ENCODE data around the gene SLC22A4. TPM values are rescaled to one million over a fixed set of nuclear protein-coding genes. Genes with fewer than 3 reads are reported as not detected.

Gene SLC22A4
- total RNA-seq, 1 experiment from 2014 or later = 3.8 TPM

DNA sequence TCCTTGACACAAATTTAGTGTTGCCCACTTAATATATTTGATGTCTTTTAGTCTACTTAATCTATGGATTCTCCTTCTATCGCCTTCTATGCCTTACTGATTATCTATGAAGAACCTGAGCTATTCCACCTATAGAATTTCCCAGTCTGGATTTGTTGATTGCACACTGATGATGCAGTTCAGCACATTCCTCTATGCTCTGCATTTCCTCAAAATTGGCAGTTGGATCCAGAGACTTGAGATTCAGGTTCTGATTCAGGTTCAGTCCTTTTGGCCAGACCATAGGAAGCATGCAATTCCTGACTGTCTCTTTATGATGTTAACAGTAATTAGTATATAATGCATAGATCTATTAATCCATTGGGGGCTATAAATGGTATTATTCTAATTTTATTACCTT, 89.1 kb downstream of the SLC22A4 start:
- Histone ChIP-seq H3K27me3 (replicated peaks) (no peaks in the 10 kb centered on the region), H3K9me3 (replicated peaks) (0 out of 2 replicates have a peak, but pooled peaks cover 3% of the 10 kb centered on the region), H3K27ac (no peak overlapping the region), H3K4me3 (no peak overlapping the region), H3K36me3 (0 out of 2 replicates have a peak, but pooled peaks cover 3% of the 10 kb centered on the region), H3K4me1 (replicated peaks) (peaks cover 27% of the 10 kb centered on the region)
- DNase-seq (ENCODE audit: low read depth in 1 of 2, low spot score in 2 of 2) = no peak

DNA sequence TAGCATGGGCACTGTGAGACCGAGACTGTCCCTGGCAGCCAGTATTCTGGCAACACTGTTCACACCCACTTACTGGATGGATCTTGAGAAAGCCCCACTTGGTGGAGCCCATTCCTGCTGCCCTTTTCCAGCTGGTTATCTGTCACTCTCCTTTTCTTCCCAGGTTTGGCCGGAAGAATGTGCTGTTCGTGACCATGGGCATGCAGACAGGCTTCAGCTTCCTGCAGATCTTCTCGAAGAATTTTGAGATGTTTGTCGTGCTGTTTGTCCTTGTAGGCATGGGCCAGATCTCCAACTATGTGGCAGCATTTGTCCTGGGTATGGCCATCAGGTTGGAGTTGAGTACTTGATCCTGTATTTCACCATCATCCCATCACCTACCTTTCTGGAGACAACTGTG, 89.8 kb downstream of the SLC22A4 start:
- DNase-seq (ENCODE audit: low read depth in 1 of 2, low spot score in 2 of 2) = peak in 1 of 2 experiments; percentile 37
- H3K36me3 ChIP-seq = 0 out of 2 replicates have a peak, but pooled peaks cover 6% of the 10 kb centered on the region
- 0 out of 2 replicates have a peak, but pooled peaks cover 3% of the 10 kb centered on the region for H3K9me3 ChIP-seq (replicated peaks)
- peaks cover 34% of the 10 kb centered on the region for H3K4me1 ChIP-seq (replicated peaks)
- H3K27me3 ChIP-seq (replicated peaks) = no peaks in the 10 kb centered on the region
- no peak overlapping the region for H3K27ac ChIP-seq
- H3K4me3 ChIP-seq = no peak overlapping the region

DNA sequence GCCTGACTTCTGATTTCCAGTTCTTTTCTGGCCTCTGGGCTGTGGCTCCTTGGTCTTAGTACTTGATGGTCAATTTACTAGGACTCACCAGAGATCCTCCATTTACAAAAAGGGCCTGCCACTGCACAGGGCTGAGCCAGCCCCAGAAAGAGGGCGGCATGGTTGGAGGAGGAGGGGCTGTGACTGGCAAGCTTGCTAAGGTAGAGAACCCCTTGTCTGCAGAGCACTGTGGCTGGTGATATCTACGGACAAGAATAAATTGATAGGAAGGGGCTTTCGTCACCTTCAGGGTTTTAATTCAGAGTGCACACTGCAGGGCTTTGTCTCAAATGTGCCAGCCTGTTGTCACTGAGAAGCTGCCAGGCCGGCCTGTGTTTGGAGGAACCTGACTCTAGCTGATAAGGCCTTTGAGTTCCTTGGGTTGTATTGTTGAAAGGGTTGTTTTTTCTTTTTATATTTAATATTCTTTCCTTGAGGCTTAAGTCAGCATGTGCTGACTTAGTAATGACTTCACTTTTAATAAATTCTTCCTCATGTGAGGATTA, 90.4 kb downstream of the SLC22A4 start:
- Histone ChIP-seq H3K9me3 (replicated peaks) (0 out of 2 replicates have a peak, but pooled peaks cover 3% of the 10 kb centered on the region), H3K27me3 (replicated peaks) (no peaks in the 10 kb centered on the region), H3K36me3 (0 out of 2 replicates have a peak, but pooled peaks cover 6% of the 10 kb centered on the region), H3K4me3 (no peak overlapping the region), H3K4me1 (replicated peaks) (peaks cover 40% of the 10 kb centered on the region), H3K27ac (no peak overlapping the region)
- DNase-seq (ENCODE audit: low read depth in 1 of 2, low spot score in 2 of 2) = peak in 1 of 2 experiments; percentile 38

DNA sequence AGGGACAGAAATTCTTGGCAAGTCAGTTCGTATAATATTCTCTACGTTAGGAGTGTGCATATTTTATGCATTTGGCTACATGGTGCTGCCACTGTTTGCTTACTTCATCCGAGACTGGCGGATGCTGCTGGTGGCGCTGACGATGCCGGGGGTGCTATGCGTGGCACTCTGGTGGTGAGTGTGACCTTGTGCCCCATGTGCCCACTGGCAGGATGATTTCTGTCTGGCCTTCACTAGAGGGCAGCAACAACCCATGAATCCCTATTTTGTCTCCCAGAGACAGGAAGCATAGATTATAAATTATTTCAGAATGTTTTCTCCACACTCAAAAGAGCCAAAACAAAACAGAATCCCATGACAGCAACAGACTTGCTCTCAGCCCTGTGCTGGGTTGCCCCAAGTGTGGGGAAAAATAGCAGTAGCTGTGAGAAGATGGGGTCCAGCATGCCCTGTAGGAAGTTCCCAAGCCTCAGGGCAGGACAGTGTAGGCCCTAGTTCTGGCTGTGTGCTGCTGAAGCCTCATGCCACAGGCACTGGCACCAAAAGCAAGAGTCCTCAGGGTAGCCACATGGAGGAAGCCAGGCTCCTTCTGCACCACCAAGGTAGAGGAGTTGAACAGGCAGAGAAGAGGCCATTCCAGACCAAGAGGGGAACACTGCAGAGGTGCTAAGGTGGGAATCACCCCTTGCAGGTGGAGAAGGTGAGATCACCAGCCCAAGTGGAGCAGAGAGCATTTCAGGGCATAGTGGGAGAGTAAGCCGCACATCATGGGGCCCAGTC, 91.3 kb downstream of the SLC22A4 start:
- H3K27me3 ChIP-seq (replicated peaks) = no peaks in the 10 kb centered on the region
- no peak overlapping the region for H3K4me3 ChIP-seq
- H3K36me3 ChIP-seq = 0 out of 2 replicates have a peak, but pooled peaks cover 6% of the 10 kb centered on the region
- H3K27ac ChIP-seq = no peak overlapping the region
- peaks cover 49% of the 10 kb centered on the region for H3K4me1 ChIP-seq (replicated peaks)
- DNase-seq (ENCODE audit: low read depth in 1 of 2, low spot score in 2 of 2) = peak; percentile 71 to 78
- H3K9me3 ChIP-seq (replicated peaks) = 0 out of 2 replicates have a peak, but pooled peaks cover 3% of the 10 kb centered on the region

DNA sequence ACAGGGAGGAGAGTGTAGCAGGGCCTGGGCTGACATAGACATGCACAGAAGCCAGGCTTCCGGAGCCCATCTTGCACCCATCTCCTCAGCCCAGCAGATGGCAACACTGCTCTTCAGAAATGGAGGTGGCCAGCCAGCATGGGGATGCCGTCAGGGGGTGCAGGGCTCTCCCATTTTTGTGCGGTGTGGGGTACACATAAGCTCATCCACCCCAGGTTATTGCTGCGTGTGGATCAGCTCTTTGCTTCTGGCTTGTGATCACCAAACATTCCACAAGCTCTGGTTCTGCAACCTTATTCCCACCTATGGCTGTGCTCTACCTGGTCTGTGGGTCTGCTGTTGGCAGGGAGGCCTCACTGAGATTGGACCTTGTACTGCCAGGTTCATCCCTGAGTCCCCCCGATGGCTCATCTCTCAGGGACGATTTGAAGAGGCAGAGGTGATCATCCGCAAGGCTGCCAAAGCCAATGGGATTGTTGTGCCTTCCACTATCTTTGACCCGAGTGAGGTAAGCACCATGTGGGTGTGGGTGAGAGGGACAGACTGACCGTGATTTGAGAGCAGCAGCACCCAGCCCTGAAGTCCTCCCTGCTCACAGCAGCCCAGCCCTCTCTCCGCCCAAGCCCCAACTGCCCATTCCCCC, 92.6 kb downstream of the SLC22A4 start:
- Histone ChIP-seq H3K4me1 (replicated peaks) (peaks cover 51% of the 10 kb centered on the region), H3K9me3 (replicated peaks) (0 out of 2 replicates have a peak, but pooled peaks cover 3% of the 10 kb centered on the region), H3K36me3 (0 out of 2 replicates have a peak, but pooled peaks cover 6% of the 10 kb centered on the region), H3K27me3 (replicated peaks) (no peaks in the 10 kb centered on the region), H3K4me3 (no peak overlapping the region), H3K27ac (no peak overlapping the region)
- peak; percentile 84 to 87 for DNase-seq (ENCODE audit: low read depth in 1 of 2, low spot score in 2 of 2)

DNA sequence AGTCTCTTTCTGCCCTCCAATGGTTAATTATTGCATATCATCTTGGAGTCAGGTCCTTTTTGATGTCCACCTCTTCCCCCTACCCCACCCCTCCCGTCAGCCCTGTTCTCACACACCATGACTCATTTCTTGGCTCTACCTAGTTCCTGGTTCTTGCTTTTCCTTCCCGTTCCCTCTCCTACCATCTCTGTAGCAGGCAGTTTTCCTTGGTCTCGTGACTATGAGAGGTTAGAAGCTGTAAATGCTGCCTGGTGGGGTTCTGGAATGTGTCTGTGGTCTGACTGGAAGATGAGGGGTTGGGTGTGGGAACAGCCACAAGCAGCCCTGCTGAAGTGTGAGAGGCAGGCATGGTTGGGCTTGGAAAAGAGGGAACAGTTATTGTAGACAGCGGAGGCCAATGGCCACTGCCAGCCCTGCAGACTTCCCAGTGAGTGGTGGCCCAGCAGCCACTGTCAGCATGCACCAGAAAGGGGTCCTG, 93.5 kb downstream of the SLC22A4 start:
- Histone ChIP-seq H3K4me1 (replicated peaks) (peaks cover 51% of the 10 kb centered on the region), H3K4me3 (no peak overlapping the region)

DNA sequence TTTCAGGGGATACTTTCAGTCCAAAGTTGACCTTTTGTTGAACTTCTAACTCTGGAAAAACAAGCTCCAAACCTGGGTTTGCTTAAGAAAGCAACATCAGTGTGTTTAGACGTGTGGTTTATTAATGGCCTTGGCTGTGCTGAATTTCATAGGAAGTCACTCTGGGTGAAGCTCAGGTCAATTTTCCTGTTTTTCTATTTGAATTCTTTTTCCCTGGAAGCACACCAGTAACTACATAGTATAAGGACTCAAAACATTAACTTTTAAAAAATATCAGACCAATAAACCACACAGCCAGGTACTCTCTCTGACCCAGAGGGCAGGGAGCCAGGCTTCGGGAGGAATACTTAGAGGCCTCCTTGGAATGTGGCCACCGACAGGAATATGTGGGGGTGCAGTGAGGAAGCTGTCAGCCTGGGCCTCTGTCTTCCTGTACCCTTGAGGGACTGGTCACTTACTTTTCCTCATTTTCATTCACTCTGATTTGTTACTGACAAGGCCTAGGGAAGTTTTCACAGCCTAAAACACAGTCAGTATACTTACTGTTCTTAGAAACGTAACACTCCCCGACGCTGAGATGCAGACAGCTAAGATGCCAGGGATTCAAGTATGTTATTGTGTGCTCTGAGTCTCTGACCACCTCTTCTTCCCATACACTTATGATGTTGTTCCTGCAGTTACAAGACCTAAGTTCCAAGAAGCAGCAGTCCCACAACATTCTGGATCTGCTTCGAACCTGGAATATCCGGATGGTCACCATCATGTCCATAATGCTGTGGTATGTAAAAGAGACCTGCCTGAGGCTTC, 94.3 kb downstream of the SLC22A4 start:
- H3K4me3 ChIP-seq = no peak overlapping the region
- peak; percentile 60 to 79 for DNase-seq (ENCODE audit: low read depth in 1 of 2, low spot score in 2 of 2)
- no peaks in the 10 kb centered on the region for H3K27me3 ChIP-seq (replicated peaks)

More for the DNA sequence above, 93.5 kb downstream of the SLC22A4 start:
- Histone ChIP-seq H3K27ac (peak overlapping the region; percentile 80), H3K27me3 (replicated peaks) (no peaks in the 10 kb centered on the region), H3K9me3 (replicated peaks) (0 out of 2 replicates have a peak, but pooled peaks cover 3% of the 10 kb centered on the region), H3K36me3 (0 out of 2 replicates have a peak, but pooled peaks cover 6% of the 10 kb centered on the region)
- peak; percentile 95 to 97 for DNase-seq (ENCODE audit: low read depth in 1 of 2, low spot score in 2 of 2)

DNA sequence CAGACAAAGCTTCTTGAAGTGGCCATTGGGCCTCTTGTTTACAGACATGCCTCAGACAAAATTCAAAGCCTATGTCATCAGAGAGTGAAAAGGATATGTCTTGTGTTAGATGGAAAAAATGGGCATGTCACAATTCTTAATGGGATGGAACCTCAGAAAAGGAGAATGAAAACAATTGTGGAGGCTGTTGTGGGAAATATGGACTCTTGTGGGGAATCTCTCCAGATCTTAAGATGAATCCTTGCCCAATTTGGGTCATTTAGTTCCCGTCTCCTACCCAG, 94.8 kb downstream of the SLC22A4 start:
- Histone ChIP-seq H3K4me3 (no peak overlapping the region), H3K27me3 (replicated peaks) (no peaks in the 10 kb centered on the region), H3K36me3 (peaks cover 6% of the 10 kb centered on the region; the same call in 1 of the 2 replicates), H3K4me1 (replicated peaks) (peaks cover 51% of the 10 kb centered on the region), H3K9me3 (replicated peaks) (0 out of 2 replicates have a peak, but pooled peaks cover 3% of the 10 kb centered on the region), H3K27ac (peak overlapping the region; percentile 80)
- DNase-seq (ENCODE audit: low read depth in 1 of 2, low spot score in 2 of 2) = no peak

More for the DNA sequence above, 94.3 kb downstream of the SLC22A4 start:
- Histone ChIP-seq H3K9me3 (replicated peaks) (0 out of 2 replicates have a peak, but pooled peaks cover 3% of the 10 kb centered on the region), H3K36me3 (0 out of 2 replicates have a peak, but pooled peaks cover 6% of the 10 kb centered on the region), H3K4me1 (replicated peaks) (peaks cover 51% of the 10 kb centered on the region), H3K27ac (peak overlapping the region; percentile 80)

DNA sequence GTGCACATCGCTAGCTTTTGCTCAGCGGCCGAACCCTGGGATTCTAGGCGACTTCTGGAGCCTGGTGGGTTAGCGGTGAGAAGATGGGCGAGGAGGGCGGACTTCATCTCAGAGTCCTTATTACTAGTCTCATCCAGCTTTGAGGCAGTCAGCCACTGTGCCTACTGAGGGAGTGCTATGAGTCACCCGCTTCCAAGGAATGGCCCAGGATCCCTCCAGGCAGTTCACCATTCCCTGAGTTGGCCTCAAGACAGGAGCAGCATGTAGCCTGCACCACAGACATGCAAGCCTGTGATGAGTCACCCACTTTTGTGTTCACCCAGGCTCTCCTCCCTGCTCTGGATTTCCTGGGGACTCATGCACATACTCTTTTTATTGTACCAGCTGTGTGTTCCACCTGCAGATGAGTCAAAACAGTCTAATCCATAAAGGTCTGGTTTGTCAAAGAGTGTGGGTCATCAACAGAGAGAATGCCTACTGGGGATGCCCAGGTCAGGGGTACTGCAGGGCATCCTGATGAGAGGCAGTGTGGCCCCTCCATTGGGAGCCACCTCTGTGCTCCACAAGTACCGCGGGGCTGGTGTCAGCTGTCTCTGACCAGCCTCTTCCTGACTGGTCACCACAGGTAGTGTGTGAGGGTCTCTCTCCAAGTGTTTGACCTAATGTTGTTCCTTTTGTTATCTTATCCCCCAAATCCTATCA, 95.5 kb downstream of the SLC22A4 start:
- no peak overlapping the region for H3K4me3 ChIP-seq
- H3K9me3 ChIP-seq (replicated peaks) = 0 out of 2 replicates have a peak, but pooled peaks cover 3% of the 10 kb centered on the region

DNA sequence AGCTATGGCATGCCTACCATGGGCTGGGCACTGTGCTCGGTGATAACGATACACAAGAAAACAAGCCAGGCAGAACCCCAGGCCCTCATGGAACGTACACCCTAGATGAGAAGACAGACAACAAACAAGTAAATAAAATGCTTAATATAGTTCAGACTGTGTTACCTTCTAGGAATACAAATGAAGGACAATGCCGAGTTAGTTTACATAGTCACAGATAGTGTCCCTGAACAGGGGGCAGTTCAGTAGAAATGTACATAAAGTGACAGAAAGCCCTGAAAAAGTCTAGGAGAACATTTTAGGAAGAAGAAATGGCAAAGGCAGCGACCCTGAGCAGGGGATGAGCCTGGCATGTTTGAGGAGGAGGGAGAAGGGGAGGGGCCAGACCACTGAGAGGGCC, 97.1 kb downstream of the SLC22A4 start:
- Histone ChIP-seq H3K27me3 (replicated peaks) (no peaks in the 10 kb centered on the region), H3K27ac (no peak overlapping the region), H3K36me3 (peaks cover 6% of the 10 kb centered on the region; the same call in 1 of the 2 replicates)

More for the DNA sequence above, 95.5 kb downstream of the SLC22A4 start:
- peaks cover 51% of the 10 kb centered on the region for H3K4me1 ChIP-seq (replicated peaks)
- peak; percentile 96 to 100 for DNase-seq (ENCODE audit: low read depth in 1 of 2, low spot score in 2 of 2)
- H3K27me3 ChIP-seq (replicated peaks) = no peaks in the 10 kb centered on the region
- peaks cover 6% of the 10 kb centered on the region; the same call in 1 of the 2 replicates for H3K36me3 ChIP-seq
- peak overlapping the region; percentile 80 for H3K27ac ChIP-seq

DNA sequence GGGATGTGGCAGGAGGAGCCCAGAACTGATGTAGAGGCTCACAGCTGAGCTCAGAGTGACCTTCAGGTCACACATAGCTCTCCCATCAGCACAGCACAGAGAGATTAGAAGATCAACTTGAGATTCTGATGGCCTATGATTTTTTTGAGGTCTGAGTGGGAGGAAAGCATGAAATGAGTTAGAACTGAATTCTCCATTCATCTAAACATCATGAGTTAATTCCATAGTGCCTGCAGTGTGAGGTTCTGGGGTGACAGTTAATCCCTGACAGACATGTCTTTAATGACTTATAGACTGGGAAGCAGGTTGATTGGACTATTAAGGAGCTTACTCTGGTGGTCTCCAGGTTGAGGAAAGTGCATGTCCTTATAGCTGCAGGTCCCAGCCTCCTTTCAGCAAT, 97.7 kb downstream of the SLC22A4 start:
- Histone ChIP-seq H3K4me1 (replicated peaks) (peaks cover 42% of the 10 kb centered on the region), H3K27me3 (replicated peaks) (no peaks in the 10 kb centered on the region), H3K36me3 (peaks cover 3% of the 10 kb centered on the region; the same call in 1 of the 2 replicates), H3K4me3 (no peak overlapping the region), H3K27ac (no peak overlapping the region), H3K9me3 (replicated peaks) (0 out of 2 replicates have a peak, but pooled peaks cover under 1% of the 10 kb centered on the region)
- no peak for DNase-seq (ENCODE audit: low read depth in 1 of 2, low spot score in 2 of 2)

More for the DNA sequence above, 97.1 kb downstream of the SLC22A4 start:
- Histone ChIP-seq H3K9me3 (replicated peaks) (0 out of 2 replicates have a peak, but pooled peaks cover 3% of the 10 kb centered on the region), H3K4me3 (no peak overlapping the region), H3K4me1 (replicated peaks) (peaks cover 42% of the 10 kb centered on the region)
- peak in 1 of 2 experiments; percentile 38 for DNase-seq (ENCODE audit: low read depth in 1 of 2, low spot score in 2 of 2)

DNA sequence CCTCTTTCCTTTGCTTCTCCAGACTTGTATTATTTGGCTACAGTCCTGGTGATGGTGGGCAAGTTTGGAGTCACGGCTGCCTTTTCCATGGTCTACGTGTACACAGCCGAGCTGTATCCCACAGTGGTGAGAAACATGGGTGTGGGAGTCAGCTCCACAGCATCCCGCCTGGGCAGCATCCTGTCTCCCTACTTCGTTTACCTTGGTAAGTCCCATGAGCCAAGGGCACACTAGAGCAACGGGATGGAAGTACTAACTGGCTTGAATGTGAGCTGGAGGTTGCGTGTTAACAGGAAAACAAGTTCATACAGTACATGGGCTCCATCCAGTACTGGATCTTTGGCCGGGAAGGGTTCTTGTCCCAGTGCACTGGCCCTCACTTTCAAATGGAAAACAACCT, 98.2 kb downstream of the SLC22A4 start:
- H3K27ac ChIP-seq = no peak overlapping the region
- H3K4me1 ChIP-seq (replicated peaks) = peaks cover 39% of the 10 kb centered on the region
- no peak overlapping the region for H3K4me3 ChIP-seq
- no peaks in the 10 kb centered on the region for H3K27me3 ChIP-seq (replicated peaks)
- no peaks in the 10 kb centered on the region for H3K9me3 ChIP-seq (replicated peaks)
- peaks cover 3% of the 10 kb centered on the region; the same call in 1 of the 2 replicates for H3K36me3 ChIP-seq
- peak in 1 of 2 experiments; percentile 39 for DNase-seq (ENCODE audit: low read depth in 1 of 2, low spot score in 2 of 2)
